Measurements from ENCODE around the gene MIB1. TPM values are rescaled to one million over a fixed set of nuclear protein-coding genes. Genes with fewer than 3 reads are reported as not detected.

The MIB1 gene
- total RNA-seq, 4 donors from 2014 or later: 15.7 to 31.8 (median 27.6) TPM

DNA sequence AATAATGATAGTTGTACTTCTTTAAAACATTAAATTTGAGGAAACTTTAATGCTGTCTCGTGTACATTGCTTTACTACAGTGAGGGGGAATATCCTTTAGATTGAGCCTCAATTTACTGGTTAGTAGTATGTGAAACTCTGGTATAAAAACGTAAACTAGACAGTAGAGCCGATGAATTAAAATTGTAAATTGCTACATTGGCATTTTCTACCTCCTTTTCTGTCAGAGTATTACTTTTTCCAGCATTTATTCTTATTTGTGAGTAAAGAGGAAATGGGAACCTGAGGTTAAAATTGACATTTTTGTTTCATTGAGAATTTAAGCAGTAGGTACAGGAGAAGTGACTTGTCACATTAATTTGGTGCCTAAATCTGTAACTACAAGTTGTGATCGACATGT is 128.2 kb downstream of the MIB1 start:
- H3K36me3 ChIP-seq: peaks cover 0 to 19% (median 0%) of the 10 kb centered on the region in 4 donors
- H3K4me1 ChIP-seq: no peaks in the 10 kb centered on the region
- no peak overlapping the region for H3K27ac ChIP-seq
- no peak overlapping the region for H3K4me3 ChIP-seq
- peaks cover 0 to 3% of the 10 kb centered on the region in 2 donors for H3K9me3 ChIP-seq
- DNase-seq: no peak
- intact Hi-C loops (cut with DNase I; ENCODE audit: low total_unique reads): no loop called here
- in situ Hi-C loops (cut with MboI; ENCODE audit: low pct_ligation_motif_present in 1 of 4, low pct_unique_long_range_greater_than_20kb in 1 of 4, low sequenced_read_pairs in 3 of 4): no loop called here
- WGBS, 2 donors (ENCODE audit: low coverage in 1 of 2): 88 to 92% methylated on average over 4 of the region's 4 CpGs
- no peaks in the 10 kb centered on the region for H3K27me3 ChIP-seq
- TF ChIP-seq POLR2AphosphoS5 (IDR thresholded peaks at IDR 0.05) (no peak), POLR2A (IDR thresholded peaks at IDR 0.05) (no peak), CTCF (IDR thresholded peaks at IDR 0.05) (no peak), EP300 (IDR thresholded peaks at IDR 0.05; ENCODE audit: low read depth) (no peak)

DNA sequence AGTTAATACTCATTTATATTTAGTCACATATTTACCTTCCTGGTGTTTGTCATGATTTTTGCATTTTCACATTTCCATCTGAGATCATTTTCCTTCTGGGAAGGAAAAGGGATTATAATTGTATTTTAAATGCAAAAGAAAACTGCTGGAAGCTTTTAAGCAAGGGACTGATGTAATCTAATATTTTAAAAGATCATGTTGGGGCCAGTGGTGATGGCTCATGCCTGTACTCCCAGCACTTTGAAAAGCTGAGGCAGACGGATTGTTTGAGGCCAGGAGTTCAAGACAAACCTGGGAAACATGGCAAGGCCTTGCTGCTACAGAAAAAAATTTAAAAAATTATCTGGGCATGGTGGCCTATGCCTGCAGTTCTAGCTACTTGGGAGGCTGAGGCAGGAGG is 149.0 kb downstream of the MIB1 start:
- 56 to 75% methylated on average over 1 of the region's 1 CpG for WGBS, 2 donors (ENCODE audit: low coverage in 1 of 2)
- in situ Hi-C loops (cut with MboI; ENCODE audit: low pct_ligation_motif_present in 1 of 4, low pct_unique_long_range_greater_than_20kb in 1 of 4, low sequenced_read_pairs in 3 of 4): no loop called here
- H3K27me3 ChIP-seq: no peaks in the 10 kb centered on the region

DNA sequence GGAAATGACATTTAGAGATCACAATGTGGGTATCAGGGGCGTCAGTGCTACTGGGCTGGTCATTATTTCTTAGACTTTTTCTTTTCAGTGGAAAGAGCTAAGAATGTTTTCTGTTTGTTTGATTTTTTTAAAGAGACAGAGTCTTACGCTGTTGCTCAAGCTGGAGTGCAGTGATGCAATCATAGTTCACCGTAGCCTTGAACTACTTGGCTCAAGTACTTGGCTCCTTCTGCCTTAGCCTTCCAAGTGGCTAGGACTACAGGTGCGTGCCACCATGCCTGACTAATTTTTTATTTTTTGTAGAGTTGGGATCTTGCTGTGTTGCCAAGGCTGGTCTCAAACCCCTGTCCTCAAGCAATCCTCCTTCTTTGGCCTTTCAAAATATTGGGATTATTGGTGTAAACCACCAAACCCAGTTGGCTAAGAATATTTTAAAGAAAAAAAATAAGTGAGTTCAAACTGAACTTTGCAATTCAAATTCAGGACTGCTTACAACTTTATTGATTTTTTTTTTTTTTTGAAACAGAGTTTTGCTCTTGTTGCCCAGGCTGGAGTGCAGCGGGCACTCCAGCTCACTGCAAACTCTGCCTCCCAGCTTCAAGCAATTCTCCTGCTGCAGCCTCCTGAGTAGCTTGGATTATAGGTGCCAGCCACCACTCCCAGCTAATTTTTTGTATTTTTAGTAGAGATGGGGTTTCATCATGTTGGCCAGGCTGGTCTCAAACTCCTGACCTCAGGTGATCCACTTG is 154.2 kb downstream of the MIB1 start:
- in situ Hi-C loops (cut with MboI; ENCODE audit: low pct_ligation_motif_present in 1 of 4, low pct_unique_long_range_greater_than_20kb in 1 of 4, low sequenced_read_pairs in 3 of 4) (loop anchor here in 1 of 4 donors (10.0 kb wide), 1 partner anchor 670 kb away; no protein-coding TSS in a partner anchor), intact Hi-C loops (cut with DNase I; ENCODE audit: low total_unique reads) (no loop called here)
- Histone ChIP-seq H3K4me1 (no peaks in the 10 kb centered on the region), H3K36me3 (no peaks in the 10 kb centered on the region), H3K27me3 (no peaks in the 10 kb centered on the region), H3K9me3 (no peaks in the 10 kb centered on the region), H3K4me3 (no peak overlapping the region), H3K27ac (no peak overlapping the region)
- TF ChIP-seq EP300 (IDR thresholded peaks at IDR 0.05; ENCODE audit: low read depth) (no peak), CTCF (IDR thresholded peaks at IDR 0.05) (no peak), POLR2A (IDR thresholded peaks at IDR 0.05) (no peak), POLR2AphosphoS5 (IDR thresholded peaks at IDR 0.05) (no peak)
- 67 to 77% methylated on average over 3 to 5 of the region's 5 CpGs for WGBS, 2 donors (ENCODE audit: low coverage in 1 of 2)
- no peak for DNase-seq

More for the DNA sequence above, 149.0 kb downstream of the MIB1 start:
- no peak overlapping the region for H3K27ac ChIP-seq
- DNase-seq: no peak
- no peak for TF ChIP-seq CTCF (IDR thresholded peaks at IDR 0.05)
- no peak for TF ChIP-seq EP300 (IDR thresholded peaks at IDR 0.05; ENCODE audit: low read depth)
- no peak for TF ChIP-seq POLR2AphosphoS5 (IDR thresholded peaks at IDR 0.05)
- TF ChIP-seq POLR2A (IDR thresholded peaks at IDR 0.05): no peak
- no peaks in the 10 kb centered on the region for H3K36me3 ChIP-seq
- H3K4me3 ChIP-seq: no peak overlapping the region
- no peaks in the 10 kb centered on the region for H3K9me3 ChIP-seq
- intact Hi-C loops (cut with DNase I; ENCODE audit: low total_unique reads): no loop called here
- H3K4me1 ChIP-seq: no peaks in the 10 kb centered on the region

DNA sequence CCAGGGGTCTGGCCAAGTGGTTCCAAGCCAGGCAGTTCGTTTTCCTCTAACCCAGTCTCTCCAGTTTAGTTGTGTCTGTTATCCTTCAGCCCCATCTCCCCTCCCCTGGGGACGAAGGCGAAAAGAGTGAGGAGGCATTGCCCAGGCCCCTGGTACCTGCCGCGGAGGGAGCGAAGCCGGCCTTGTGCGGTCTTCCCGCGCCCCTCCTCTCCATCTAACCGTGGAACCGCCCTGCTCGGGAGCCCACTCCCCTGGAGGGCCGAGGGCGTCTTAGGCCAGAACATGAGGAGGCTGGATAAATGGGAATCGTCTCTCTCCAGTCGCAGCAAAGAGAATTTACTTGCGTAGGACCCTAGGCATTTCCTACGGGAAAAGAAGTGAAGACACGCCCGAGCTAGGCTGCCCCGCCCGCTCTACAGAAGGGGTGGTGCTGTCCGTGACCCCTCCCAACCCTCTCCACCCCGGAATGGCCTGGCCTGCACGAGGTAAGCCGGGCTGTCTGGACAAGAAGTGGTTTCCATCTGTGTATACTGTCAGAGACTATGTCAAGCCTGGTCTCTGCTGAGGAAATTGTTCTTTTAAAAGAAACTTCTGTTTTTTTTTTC is 156.2 kb downstream of the MIB1 start:
- H3K4me1 ChIP-seq: peaks cover 0 to 14% (median 5%) of the 10 kb centered on the region in 4 donors
- intact Hi-C loops (cut with DNase I; ENCODE audit: low total_unique reads) (no loop called here), in situ Hi-C loops (cut with MboI; ENCODE audit: low pct_ligation_motif_present in 1 of 4, low pct_unique_long_range_greater_than_20kb in 1 of 4, low sequenced_read_pairs in 3 of 4) (loop anchor here in 1 of 4 donors (10.0 kb wide), 1 partner anchor 668 kb away; no protein-coding TSS in a partner anchor)
- no peak for DNase-seq
- no peak for TF ChIP-seq POLR2AphosphoS5 (IDR thresholded peaks at IDR 0.05)
- no peak for TF ChIP-seq CTCF (IDR thresholded peaks at IDR 0.05)
- no peak for TF ChIP-seq POLR2A (IDR thresholded peaks at IDR 0.05)
- no peak for TF ChIP-seq EP300 (IDR thresholded peaks at IDR 0.05; ENCODE audit: low read depth)
- WGBS, 2 donors (ENCODE audit: low coverage in 1 of 2): 65% methylated on average over 27 of the region's 27 CpGs; no CpG with 5 or more reads in 1 of the 2 donors
- H3K4me3 ChIP-seq: no peak overlapping the region
- no peak overlapping the region for H3K27ac ChIP-seq
- H3K9me3 ChIP-seq: no peaks in the 10 kb centered on the region
- no peaks in the 10 kb centered on the region for H3K36me3 ChIP-seq
- no peaks in the 10 kb centered on the region for H3K27me3 ChIP-seq
